Fibroblast of skin of back (primary cell): ENCODE data around the gene ARID1B.

Experiments used
- DNase-seq: peaks from one replicate; pipeline ENCODE4 v3.0.0-alpha.2; 2013

Gene ARID1B

GRCh38 chr6:156994215-156995076 lies 217.3 kb downstream of the ARID1B start:
- DNase-seq, result no peak

GRCh38 chr6:156995502-156995901 lies 218.3 kb downstream of the ARID1B start:
- no peak for DNase-seq

- DNase-seq, result no peak
These were observed 219.1 kb downstream of the ARID1B start for GRCh38 chr6:156996265-156996664.

GRCh38 chr6:156998794-156999330 lies 221.7 kb downstream of the ARID1B start:
- no peak for DNase-seq

GRCh38 chr6:156999762-157000161 lies 222.6 kb downstream of the ARID1B start:
- DNase-seq, result no peak

GRCh38 chr6:157001716-157002115 lies 224.5 kb downstream of the ARID1B start:
- no peak for DNase-seq

- DNase-seq, result no peak
These were observed 225.6 kb downstream of the ARID1B start for GRCh38 chr6:157002774-157003173.

- no peak for DNase-seq
These were observed 228.8 kb downstream of the ARID1B start for GRCh38 chr6:157005940-157006339.

GRCh38 chr6:157008568-157008967 lies 231.4 kb downstream of the ARID1B start:
- DNase-seq, result no peak

GRCh38 chr6:157012355-157012754 lies 235.2 kb downstream of the ARID1B start:
- DNase-seq, result no peak

GRCh38 chr6:157013649-157014304 lies 236.6 kb downstream of the ARID1B start:
- no peak for DNase-seq

- no peak for DNase-seq
These were observed 237.7 kb downstream of the ARID1B start for GRCh38 chr6:157014871-157015270.

- no peak for DNase-seq
These were observed 239.8 kb downstream of the ARID1B start for GRCh38 chr6:157017022-157017421.

GRCh38 chr6:157017861-157018260 lies 240.7 kb downstream of the ARID1B start:
- DNase-seq, result peak; percentile 21

- peak; percentile 35 for DNase-seq
These were observed 242.0 kb downstream of the ARID1B start for GRCh38 chr6:157019115-157019641.

- DNase-seq, result peak; percentile 42
These were observed 242.6 kb downstream of the ARID1B start for GRCh38 chr6:157019733-157020132.

- peak; percentile 64 for DNase-seq
These were observed 243.2 kb downstream of the ARID1B start for GRCh38 chr6:157020398-157020797.

GRCh38 chr6:157020881-157021343 lies 243.7 kb downstream of the ARID1B start:
- DNase-seq, result peak; percentile 70

GRCh38 chr6:157021344-157021992 lies 244.3 kb downstream of the ARID1B start:
- peak; percentile 94 for DNase-seq

GRCh38 chr6:157021993-157022740 lies 245.0 kb downstream of the ARID1B start:
- peak; percentile 89 for DNase-seq

GRCh38 chr6:157023958-157024357 lies 246.8 kb downstream of the ARID1B start:
- no peak for DNase-seq

- DNase-seq, result no peak
These were observed 247.6 kb downstream of the ARID1B start for GRCh38 chr6:157024745-157025144.
